Right lobe of liver (tissue), 4 donors: ENCODE measurements around the gene POLE.

Experiments
- CTCF ChIP-seq, 4 donors: fragments of 200-600 bp in 3 of 4; fragments of 450-650 bp in 1 of 4; IDR thresholded peaks; one replicate each; pipeline versions ENCODE4 v1.5.1 to v1.8.0; 2016 to 2022; ENCODE audit warnings: antibody characterized with exemption in 4 of 4, mild to moderate bottlenecking in 2 of 4
- POLR2A ChIP-seq: fragments of 450-650 bp; IDR thresholded peaks from one replicate; pipeline ENCODE4 v1.6.1; 2017; ENCODE audit warnings: antibody characterized with exemption, mild to moderate bottlenecking
- donor health status: DM: no; HTN: no; CAD: no.
- donor health status: DM: no; HTN: no; CAD: no.
- donor health status: DM: no; HTN: yes; CAD: no.

DNA sequence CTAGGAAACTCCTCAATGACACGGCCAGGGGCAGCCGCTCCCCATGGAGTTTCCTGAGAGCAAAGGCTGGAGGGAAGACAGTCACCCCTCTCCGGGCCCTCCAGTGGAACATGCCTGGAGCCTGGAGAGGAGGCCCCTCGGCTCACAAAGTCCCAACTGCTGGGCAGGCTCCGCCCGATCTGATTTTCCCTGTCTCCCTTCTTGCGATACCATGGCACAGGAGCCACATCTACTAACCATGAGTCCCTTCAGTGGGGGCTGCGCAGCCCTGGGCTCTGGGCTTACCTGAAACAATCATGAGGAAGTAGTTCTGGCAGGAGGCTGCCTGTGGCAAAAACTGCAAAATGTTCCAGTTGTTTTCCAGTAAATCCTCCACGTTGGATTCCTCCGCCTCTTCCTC is 53.2 kb downstream of the POLE start:
- TF ChIP-seq POLR2A (no peak), CTCF (IDR thresholded peaks at IDR 0.05) (no peak)
